Measurements from ENCODE around the gene GNAO1. TPM values are rescaled to one million over a fixed set of nuclear protein-coding genes. Genes with fewer than 3 reads are reported as not detected.

The GNAO1 gene
- total RNA-seq (2013): not detected
- polyA plus RNA-seq: not detected
- polyA minus RNA-seq: not detected in 2 replicates
- total RNA-seq: 0 to 9.4 (median 0.17) reads per million in 11 experiments

- Mint-ChIP-seq H3K4me3 (peak within 1 kb of the TSS; percentile 77 to 87), H3K27me3 (ENCODE audit: low read depth in 3 of 3) (peaks cover 83 to 92% (median 87%) of the 10 kb centered on the region in 3 donors), H3K9me3 (peaks cover 0 to 30% (median 11%) of the 10 kb centered on the region in 7 donors), H3K4me1 (peaks cover 21% of the 10 kb centered on the region), H3K36me3 (peaks cover 0 to 6% of the 10 kb centered on the region in 2 donors), H3K27ac (no peak within 1 kb of the TSS)
- 0% methylated on average over 86 of the region's 91 CpGs for WGBS (ENCODE audit: insufficient coverage)
- no peak for TF ChIP-seq CTCF (IDR thresholded peaks at IDR 0.05)
- peaks cover 0 to 35% of the 10 kb centered on the region in 2 donors for H3K9me3 ChIP-seq (replicated peaks in 1 of 2; ENCODE audit: control insufficient read depth in 1 of 2, insufficient read depth in 1 of 2, low read length in 2 of 2)
- no peaks in the 10 kb centered on the region for H3K79me2 ChIP-seq (ENCODE audit: insufficient read depth, low read length)
- H3K36me3 ChIP-seq (replicated peaks in 1 of 2; ENCODE audit: control insufficient read depth in 1 of 2, insufficient read depth in 2 of 2, low read length in 2 of 2): no peaks in the 10 kb centered on the region
- H3K27ac ChIP-seq (ENCODE audit: low read depth in 1 of 2, low read length in 2 of 2): no peak within 1 kb of the TSS
- peak within 1 kb of the TSS; percentile 68 for H2AFZ ChIP-seq (ENCODE audit: insufficient read depth, low read depth, low read length, poor library complexity, severe bottlenecking)
- H3K4me3 ChIP-seq (replicated peaks in 1 of 3; ENCODE audit: low read depth in 2 of 3, low read length in 3 of 3): peak within 1 kb of the TSS; percentile 26 to 71 (median 39)
- peak; percentile 12 to 40 (median 23) for DNase-seq
- peaks cover 81 to 93% of the 10 kb centered on the region in 2 donors for H3K27me3 ChIP-seq (ENCODE audit: control insufficient read depth in 2 of 2, insufficient read depth in 2 of 2, low read length in 2 of 2)
- peak within 1 kb of the TSS; percentile 32 for H3K9ac ChIP-seq (ENCODE audit: insufficient read depth, low read length, poor library complexity, severe bottlenecking)
- H3K4me2 ChIP-seq (replicated peaks; ENCODE audit: extremely low read depth, low read length, poor library complexity, severe bottlenecking): peak within 1 kb of the TSS; percentile 84
- no peaks in the 10 kb centered on the region for H4K20me1 ChIP-seq (ENCODE audit: insufficient read depth, low read length)
- intact Hi-C loops (cut with micrococcal nuclease): no loop called here
- H3K4me1 ChIP-seq (ENCODE audit: control insufficient read depth in 1 of 2, insufficient read depth in 2 of 2, low read length in 2 of 2): peaks cover 13 to 16% of the 10 kb centered on the region in 2 donors
These were observed at the start of gene GNAO1 for GRCh38 chr16:56191156-56191815. TSS of gene GNAO1 (plus strand) at chr16:56191489. CDS start at chr16:56192236, 747 bp downstream.

- no peaks in the 10 kb centered on the region for H3K4me1 Mint-ChIP-seq
- H3K4me1 ChIP-seq (ENCODE audit: control insufficient read depth in 1 of 2, insufficient read depth in 2 of 2, low read length in 2 of 2): no peaks in the 10 kb centered on the region
- H3K9ac ChIP-seq (ENCODE audit: insufficient read depth, low read length, poor library complexity, severe bottlenecking): no peak overlapping the region
- no CpG with 5 or more reads among the region's 1 CpG for WGBS (ENCODE audit: insufficient coverage)
- no peak overlapping the region for H2AFZ ChIP-seq (ENCODE audit: insufficient read depth, low read depth, low read length, poor library complexity, severe bottlenecking)
- TF ChIP-seq CTCF (IDR thresholded peaks at IDR 0.05): no peak
- peaks cover 0 to under 1% (median 0%) of the 10 kb centered on the region in 7 donors for H3K9me3 Mint-ChIP-seq
- H3K36me3 Mint-ChIP-seq: no peaks in the 10 kb centered on the region
- H3K9me3 ChIP-seq (replicated peaks in 1 of 2; ENCODE audit: control insufficient read depth in 1 of 2, insufficient read depth in 1 of 2, low read length in 2 of 2): no peaks in the 10 kb centered on the region
- H4K20me1 ChIP-seq (ENCODE audit: insufficient read depth, low read length): no peaks in the 10 kb centered on the region
- DNase-seq: no peak
- no peaks in the 10 kb centered on the region for H3K36me3 ChIP-seq (replicated peaks in 1 of 2; ENCODE audit: control insufficient read depth in 1 of 2, insufficient read depth in 2 of 2, low read length in 2 of 2)
- no peaks in the 10 kb centered on the region for H3K79me2 ChIP-seq (ENCODE audit: insufficient read depth, low read length)
- H3K27me3 ChIP-seq (ENCODE audit: control insufficient read depth in 2 of 2, insufficient read depth in 2 of 2, low read length in 2 of 2): peaks cover 0 to 8% of the 10 kb centered on the region in 2 donors
- H3K27me3 Mint-ChIP-seq (ENCODE audit: low read depth in 3 of 3): peaks cover 2 to 11% (median 5%) of the 10 kb centered on the region in 3 donors
- H3K27ac Mint-ChIP-seq: no peak overlapping the region
- no peak overlapping the region for H3K4me3 ChIP-seq (replicated peaks in 1 of 3; ENCODE audit: low read depth in 2 of 3, low read length in 3 of 3)
- intact Hi-C loops (cut with micrococcal nuclease): no loop called here
- H3K27ac ChIP-seq (ENCODE audit: low read depth in 1 of 2, low read length in 2 of 2): no peak overlapping the region
- no peak overlapping the region for H3K4me3 Mint-ChIP-seq
- no peak overlapping the region for H3K4me2 ChIP-seq (replicated peaks; ENCODE audit: extremely low read depth, low read length, poor library complexity, severe bottlenecking)
These were observed 47.6 kb upstream of the GNAO1 start for GRCh38 chr16:56143666-56144065.

All from CD14-positive monocyte (primary cell).